Epithelial cell of esophagus (primary cell): ENCODE results near the gene CERK.

Experiments used
- DNase-seq: peaks from one replicate; pipeline ENCODE4 v3.0.0; 2010; ENCODE audit warnings: low read depth
- H3K4me3 ChIP-seq: 2 replicates; pipeline ENCODE4 v1.5.1; 2011; ENCODE audit warnings: mild to moderate bottlenecking, low read length, control low read depth
- CTCF ChIP-seq: IDR thresholded peaks from 2 replicates; pipeline ENCODE4 v1.5.1; 2011; ENCODE audit warnings: low read depth, mild to moderate bottlenecking, low read length, control low read depth, inconsistent platforms; ENCODE audit not compliant: insufficient read depth; ENCODE audit errors: missing control alignments

The CERK gene

DNA sequence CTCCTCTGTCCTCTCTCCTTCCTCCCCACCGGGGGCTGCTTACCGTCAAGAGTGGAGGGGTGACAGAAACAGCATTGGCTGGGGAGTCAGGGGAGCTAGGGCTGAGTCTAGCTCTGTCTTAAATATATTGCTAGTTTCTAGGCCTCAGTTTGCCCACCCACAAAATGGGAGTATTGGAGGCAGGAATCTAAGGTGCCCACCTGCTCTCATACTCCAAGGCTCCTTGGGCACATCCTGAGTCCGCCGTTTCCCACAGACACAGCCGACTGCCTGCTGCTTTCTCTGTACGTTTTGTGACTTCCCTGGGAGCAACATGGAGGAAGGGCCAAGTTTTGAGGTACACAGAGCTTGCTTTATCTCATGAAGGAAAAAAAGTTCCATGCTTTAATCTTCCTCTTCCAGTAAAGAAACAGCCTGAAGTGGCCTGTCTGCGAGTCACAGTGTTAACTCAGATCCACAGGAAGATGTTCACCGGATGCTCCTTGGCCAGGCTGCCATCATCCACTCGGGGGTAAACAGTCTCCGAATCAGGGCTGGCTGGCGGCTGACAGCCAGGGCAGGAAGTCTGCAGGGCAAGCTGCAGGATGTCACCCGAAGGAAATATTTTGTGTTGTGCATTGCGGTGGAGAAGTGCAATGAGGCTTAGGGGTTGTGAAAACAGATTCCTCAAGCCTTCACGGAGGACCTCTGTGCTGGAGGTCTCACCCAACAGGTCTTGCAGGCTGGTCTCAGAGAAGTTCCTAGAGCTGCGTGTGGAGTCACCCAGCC, 11.0 kb upstream of the CERK start:
- no peak overlapping the region for H3K4me3 ChIP-seq
- DNase-seq: peak; percentile 49
- no peak for TF ChIP-seq CTCF

GRCh38 chr22:46748206-46748907, 10.3 kb upstream of the CERK start:
- no peak for DNase-seq
- TF ChIP-seq CTCF: no peak
- no peak overlapping the region for H3K4me3 ChIP-seq

- no peak for TF ChIP-seq CTCF
- DNase-seq: no peak
- H3K4me3 ChIP-seq: no peak overlapping the region
Observed at GRCh38 chr22:46747646-46748045, 9.6 kb upstream of the CERK start.

GRCh38 chr22:46746620-46747019, 8.6 kb upstream of the CERK start:
- DNase-seq: no peak
- TF ChIP-seq CTCF: no peak
- no peak overlapping the region for H3K4me3 ChIP-seq

GRCh38 chr22:46746192-46746591, 8.1 kb upstream of the CERK start:
- no peak for TF ChIP-seq CTCF
- DNase-seq: no peak
- no peak overlapping the region for H3K4me3 ChIP-seq

- H3K4me3 ChIP-seq: no peak overlapping the region
- no peak for TF ChIP-seq CTCF
- DNase-seq: no peak
Observed at GRCh38 chr22:46744581-46744980, 6.5 kb upstream of the CERK start.
